ENCODE results near the gene EXOC2.

EXOC2 gene

DNA sequence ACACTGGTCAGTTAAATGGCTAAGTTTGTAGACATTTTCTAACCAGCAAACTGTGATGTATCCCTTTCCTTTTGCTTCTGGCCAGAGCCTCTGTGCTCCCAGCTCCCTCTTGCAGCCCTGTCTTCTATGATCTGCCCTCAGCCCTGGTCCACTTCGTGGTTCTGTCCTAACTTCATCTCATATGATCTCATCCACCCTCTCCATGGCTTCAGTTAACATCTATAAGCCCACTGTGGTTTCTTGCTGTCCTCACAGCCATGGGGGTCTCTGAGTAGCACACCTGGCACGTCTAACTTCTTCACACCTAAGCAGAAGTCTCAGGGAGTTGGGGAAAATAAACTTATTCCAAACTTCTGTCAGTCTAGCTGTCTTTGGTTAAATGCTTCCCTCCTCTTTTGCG lies 219.6 kb downstream of the EXOC2 start:
- H3K36me3 ChIP-seq = no peaks in the 10 kb centered on the region
- H3K4me3 ChIP-seq = no peak overlapping the region
- intact Hi-C loops (cut with DNase I; ENCODE audit: low total_unique reads) = no loop called here
- TF ChIP-seq, protein P1, sequence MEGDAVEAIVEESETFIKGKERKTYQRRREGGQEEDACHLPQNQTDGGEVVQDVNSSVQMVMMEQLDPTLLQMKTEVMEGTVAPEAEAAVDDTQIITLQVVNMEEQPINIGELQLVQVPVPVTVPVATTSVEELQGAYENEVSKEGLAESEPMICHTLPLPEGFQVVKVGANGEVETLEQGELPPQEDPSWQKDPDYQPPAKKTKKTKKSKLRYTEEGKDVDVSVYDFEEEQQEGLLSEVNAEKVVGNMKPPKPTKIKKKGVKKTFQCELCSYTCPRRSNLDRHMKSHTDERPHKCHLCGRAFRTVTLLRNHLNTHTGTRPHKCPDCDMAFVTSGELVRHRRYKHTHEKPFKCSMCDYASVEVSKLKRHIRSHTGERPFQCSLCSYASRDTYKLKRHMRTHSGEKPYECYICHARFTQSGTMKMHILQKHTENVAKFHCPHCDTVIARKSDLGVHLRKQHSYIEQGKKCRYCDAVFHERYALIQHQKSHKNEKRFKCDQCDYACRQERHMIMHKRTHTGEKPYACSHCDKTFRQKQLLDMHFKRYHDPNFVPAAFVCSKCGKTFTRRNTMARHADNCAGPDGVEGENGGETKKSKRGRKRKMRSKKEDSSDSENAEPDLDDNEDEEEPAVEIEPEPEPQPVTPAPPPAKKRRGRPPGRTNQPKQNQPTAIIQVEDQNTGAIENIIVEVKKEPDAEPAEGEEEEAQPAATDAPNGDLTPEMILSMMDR (IDR thresholded peaks at IDR 0.05) = no peak
- no peak for DNase-seq
- no peaks in the 10 kb centered on the region for H3K9me3 ChIP-seq
- no peak overlapping the region for H3K27ac ChIP-seq
- H3K27me3 ChIP-seq = no peaks in the 10 kb centered on the region
- H3K4me1 ChIP-seq = no peaks in the 10 kb centered on the region

DNA sequence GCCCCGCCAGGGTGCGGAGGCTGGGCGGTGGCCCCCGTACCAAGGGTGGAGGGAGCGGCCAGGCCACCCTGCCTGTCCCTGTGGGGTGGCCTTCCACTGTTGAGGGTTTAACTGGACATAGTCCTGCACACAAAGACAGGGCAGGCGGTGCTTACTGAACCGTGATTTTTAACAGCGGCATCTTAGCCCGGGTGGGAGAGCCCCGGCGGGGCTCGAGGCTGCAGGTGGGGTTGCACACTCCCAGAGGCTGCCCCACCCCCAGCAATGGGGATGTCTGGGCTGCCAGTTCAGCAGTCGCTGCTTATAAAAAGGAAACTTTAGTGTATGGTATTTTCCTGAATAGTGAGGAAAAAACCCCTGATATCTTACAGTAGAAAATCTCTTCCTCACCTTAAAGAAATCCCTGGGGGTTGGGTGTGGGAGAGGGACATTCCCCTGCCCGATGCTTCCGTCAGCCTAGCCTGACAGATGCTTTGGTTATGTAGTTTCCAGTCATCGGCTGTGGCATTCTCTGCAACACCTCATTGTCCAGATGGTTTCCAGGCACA lies 222.0 kb downstream of the EXOC2 start:
- Histone ChIP-seq H3K36me3 (no peaks in the 10 kb centered on the region), H3K27ac (no peak overlapping the region), H3K4me3 (no peak overlapping the region), H3K9me3 (no peaks in the 10 kb centered on the region), H3K4me1 (no peaks in the 10 kb centered on the region), H3K27me3 (no peaks in the 10 kb centered on the region)
- TF ChIP-seq, protein P1 (IDR thresholded peaks at IDR 0.05) = no peak
- DNase-seq = no peak
- intact Hi-C loops (cut with DNase I; ENCODE audit: low total_unique reads) = no loop called here

DNA sequence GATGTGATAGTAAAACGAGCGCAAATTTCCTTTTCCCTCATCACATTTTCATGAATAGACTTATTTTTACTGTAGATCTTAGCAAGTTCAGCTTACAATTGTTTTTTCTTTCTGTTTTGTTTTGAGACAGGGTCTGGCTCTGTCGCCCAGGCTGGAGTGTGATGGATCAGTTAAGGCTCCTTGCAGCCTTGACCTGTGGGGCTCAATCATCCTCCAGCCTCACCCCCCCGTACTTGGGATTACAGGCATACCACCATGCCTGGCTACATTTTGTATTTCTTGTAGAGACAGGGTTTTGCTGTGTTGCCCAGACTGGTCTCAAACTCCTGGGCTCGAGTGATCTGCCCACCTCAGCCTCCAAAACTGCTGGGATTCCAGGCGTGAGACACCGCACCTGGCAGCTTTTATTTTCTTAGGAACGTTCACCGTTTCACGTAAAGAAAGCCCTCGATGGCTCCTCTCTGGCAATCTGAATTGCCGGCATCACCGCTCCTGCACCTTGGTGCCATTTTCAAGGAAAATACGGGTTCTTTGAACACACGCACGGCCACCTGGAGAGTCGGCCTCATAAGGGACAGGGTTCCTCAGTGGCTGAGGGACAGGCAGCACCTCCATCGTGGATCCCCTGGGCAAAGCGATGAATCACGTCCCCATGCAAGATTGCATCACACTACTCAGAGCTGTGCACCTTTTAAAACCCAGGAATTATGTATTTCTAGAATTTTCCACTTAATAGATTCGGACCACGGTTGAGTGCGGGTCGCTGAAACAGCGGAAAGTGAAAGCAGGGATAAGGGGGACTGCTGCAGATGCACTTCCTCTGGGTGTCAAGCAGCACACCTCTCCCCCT lies 222.7 kb downstream of the EXOC2 start:
- Histone ChIP-seq H3K27me3 (no peaks in the 10 kb centered on the region), H3K4me1 (no peaks in the 10 kb centered on the region), H3K36me3 (no peaks in the 10 kb centered on the region), H3K4me3 (no peak overlapping the region), H3K9me3 (no peaks in the 10 kb centered on the region), H3K27ac (no peak overlapping the region)
- DNase-seq = no peak
- TF ChIP-seq, protein P1 (IDR thresholded peaks at IDR 0.05) = no peak
- intact Hi-C loops (cut with DNase I; ENCODE audit: low total_unique reads) = no loop called here

DNA sequence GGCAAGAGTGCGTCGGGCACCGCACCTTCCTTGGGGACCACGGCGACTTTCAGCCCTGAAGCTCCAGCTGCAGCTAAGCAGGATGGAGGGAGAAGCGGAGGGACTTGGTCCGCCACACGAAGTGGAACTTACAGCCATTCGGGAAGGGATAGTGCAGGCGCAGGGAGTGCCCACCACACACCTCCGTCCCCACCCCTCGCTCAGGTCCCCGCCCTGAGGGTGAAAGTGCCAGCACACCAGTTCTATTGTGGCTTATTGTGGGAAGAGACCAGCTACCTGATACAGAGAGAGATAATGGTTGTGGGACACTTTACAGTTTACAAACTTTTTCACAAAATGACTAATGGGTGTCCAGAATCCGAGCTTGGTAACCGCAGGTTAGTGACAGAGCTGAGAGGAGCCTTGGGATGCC lies 225.3 kb downstream of the EXOC2 start:
- Histone ChIP-seq H3K27me3 (peaks cover 0 to 11% of the 10 kb centered on the region in 2 donors), H3K9me3 (no peaks in the 10 kb centered on the region), H3K27ac (no peak overlapping the region), H3K4me1 (no peaks in the 10 kb centered on the region), H3K36me3 (no peaks in the 10 kb centered on the region), H3K4me3 (no peak overlapping the region)
- intact Hi-C loops (cut with DNase I; ENCODE audit: low total_unique reads) = no loop called here
- DNase-seq = no peak
- TF ChIP-seq, protein P1 (IDR thresholded peaks at IDR 0.05) = no peak

DNA sequence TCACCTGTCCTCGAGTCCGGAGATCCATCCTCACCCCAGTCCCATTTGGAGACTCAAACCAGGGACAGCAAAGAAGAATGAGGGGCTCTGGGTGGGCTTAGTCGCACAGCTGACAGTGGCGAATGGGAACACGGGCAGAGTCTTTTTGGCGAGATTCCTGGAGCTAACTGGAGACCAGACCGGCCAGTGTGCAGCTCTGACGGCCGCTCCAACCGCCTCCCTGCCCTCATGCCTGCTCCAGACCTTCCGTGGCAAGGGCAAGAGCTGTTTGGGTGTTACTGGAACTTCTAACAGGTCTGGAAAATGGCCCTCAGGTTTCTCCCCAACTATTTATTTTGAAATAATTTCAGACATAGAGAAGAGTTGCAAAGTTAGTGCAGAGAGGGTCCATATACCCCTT lies 225.8 kb downstream of the EXOC2 start:
- Histone ChIP-seq H3K27ac (no peak overlapping the region), H3K36me3 (no peaks in the 10 kb centered on the region), H3K4me1 (no peaks in the 10 kb centered on the region), H3K4me3 (no peak overlapping the region), H3K9me3 (no peaks in the 10 kb centered on the region), H3K27me3 (peaks cover 0 to 11% of the 10 kb centered on the region in 2 donors)
- DNase-seq = no peak
- TF ChIP-seq, protein P1 (IDR thresholded peaks at IDR 0.05) = no peak
- intact Hi-C loops (cut with DNase I; ENCODE audit: low total_unique reads) = no loop called here
